Adrenal gland (tissue), 5 donors: Measurements from ENCODE around the gene NPTXR.

ENCODE experiments used
- CTCF ChIP-seq, 6 experiments: fragments of 450-650 bp in 4 of 6; fragments of 200-600 bp in 2 of 6; sonication (generic) in 1 of 6; IDR thresholded peaks; 1 replicate in 5 of 6; 2 replicates in 1 of 6; pipeline versions ENCODE4 v1.5.1 to v1.8.0; 2016 to 2021; ENCODE audit warnings: antibody characterized with exemption in 6 of 6, mild to moderate bottlenecking in 2 of 6, moderate library complexity in 1 of 6
- POLR2A ChIP-seq, 2 donors: fragments of 450-650 bp; IDR thresholded peaks; one replicate each; pipeline ENCODE4 v1.6.1; 2017; ENCODE audit warnings: antibody characterized with exemption in 2 of 2, mild to moderate bottlenecking in 2 of 2, moderate library complexity in 1 of 2
- donor health status: DM: no; HTN: no; CAD: no.

- TF ChIP-seq CTCF (IDR thresholded peaks at IDR 0.05) (no peak), POLR2A (IDR thresholded peaks at IDR 0.05) (no peak)
Observed at GRCh38 chr22:38891256-38891655, 47.4 kb upstream of the NPTXR start.
